ENCODE measurements around the gene TMEM144.

DNA sequence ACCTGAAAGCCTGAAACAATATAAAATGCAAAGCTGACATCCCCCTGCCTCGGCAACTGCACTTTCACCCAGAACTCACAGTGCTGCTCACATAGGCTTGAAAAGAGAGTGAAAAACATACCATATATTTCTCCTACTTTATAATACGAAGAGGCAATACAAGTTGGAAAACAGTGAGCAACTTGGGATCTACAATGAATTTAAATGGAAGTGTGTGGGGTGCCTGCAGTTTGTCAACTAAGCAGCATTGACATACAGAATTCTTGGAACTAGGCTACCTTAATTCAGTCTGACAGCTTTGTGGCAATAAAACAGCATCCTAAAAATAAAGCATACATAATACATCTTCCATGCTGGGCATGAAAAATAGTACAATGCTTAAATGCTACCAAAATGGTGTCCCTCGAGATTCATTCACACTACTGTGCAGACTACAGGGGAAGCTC is 45.5 kb upstream of the TMEM144 start:
- TF ChIP-seq POLR2A (IDR thresholded peaks at IDR 0.05; ENCODE audit: extremely low read depth, insufficient read length) (no peak), CTCF (IDR thresholded peaks at IDR 0.05; ENCODE audit: low read depth, low read length) (no peak), MYC (IDR thresholded peaks at IDR 0.05; ENCODE audit: low read depth, low read length) (no peak), MAX (IDR thresholded peaks at IDR 0.05; ENCODE audit: low read depth, low read length) (no peak)

All from NB4 (cell line).